ENCODE results near the gene GPR107.
A peak's percentile ranks its signal among the peaks of the same experiment; 100 is the strongest.
"Not testable (repeated sequence)": the region's sequence is repeated elsewhere in the genome, so short reads cannot be mapped to it uniquely, and the experiment has no call there.

The GPR107 gene

DNA sequence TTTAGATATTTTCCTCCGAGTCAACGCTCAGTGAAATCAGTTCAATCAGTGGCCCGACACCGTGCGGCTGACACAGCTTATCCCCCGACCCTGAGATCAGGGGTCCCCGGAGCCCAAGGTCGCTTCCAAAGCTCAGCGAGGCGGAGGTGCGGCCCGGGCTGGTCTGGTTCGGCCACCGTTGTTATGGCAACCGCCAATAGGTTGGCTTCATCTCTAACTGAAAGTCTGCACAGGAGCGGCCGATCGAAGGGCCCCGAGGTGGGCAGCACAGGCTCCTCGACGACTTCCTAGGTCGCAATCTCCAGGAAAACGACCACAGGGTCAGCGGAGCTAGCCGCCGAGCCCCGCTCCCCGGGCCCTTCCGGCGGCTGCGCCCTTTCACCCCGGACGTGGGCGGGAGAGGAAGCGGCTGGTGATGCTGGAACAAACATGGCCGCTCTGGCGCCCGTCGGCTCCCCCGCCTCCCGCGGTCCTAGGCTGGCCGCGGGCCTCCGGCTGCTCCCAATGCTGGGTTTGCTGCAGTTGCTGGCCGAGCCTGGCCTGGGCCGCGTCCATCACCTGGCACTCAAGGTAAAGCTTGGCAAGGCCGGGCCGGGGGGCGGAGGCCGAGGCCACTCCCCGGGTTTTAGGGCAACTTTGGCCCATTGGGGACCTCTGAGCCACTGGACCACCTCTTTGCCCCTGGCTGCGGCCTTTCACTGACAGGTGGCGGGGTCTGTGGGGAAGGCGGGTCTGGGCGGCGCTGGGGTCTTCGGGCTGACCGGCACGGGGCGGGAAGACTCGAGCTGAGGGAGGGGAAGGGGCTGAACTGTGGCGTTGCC is at the start of gene GPR107:
TSS of gene GPR107 (plus strand) at position 403 of the 821 bp plus-strand sequence. CDS start at position 430, 27 bp downstream.
- no peak for DNase-seq (ENCODE audit: low read depth)
- peak within 1 kb of the TSS; percentile 81 for H3K4me3 ChIP-seq (ENCODE audit: low read depth, low read length)
- TF ChIP-seq, protein P1, sequence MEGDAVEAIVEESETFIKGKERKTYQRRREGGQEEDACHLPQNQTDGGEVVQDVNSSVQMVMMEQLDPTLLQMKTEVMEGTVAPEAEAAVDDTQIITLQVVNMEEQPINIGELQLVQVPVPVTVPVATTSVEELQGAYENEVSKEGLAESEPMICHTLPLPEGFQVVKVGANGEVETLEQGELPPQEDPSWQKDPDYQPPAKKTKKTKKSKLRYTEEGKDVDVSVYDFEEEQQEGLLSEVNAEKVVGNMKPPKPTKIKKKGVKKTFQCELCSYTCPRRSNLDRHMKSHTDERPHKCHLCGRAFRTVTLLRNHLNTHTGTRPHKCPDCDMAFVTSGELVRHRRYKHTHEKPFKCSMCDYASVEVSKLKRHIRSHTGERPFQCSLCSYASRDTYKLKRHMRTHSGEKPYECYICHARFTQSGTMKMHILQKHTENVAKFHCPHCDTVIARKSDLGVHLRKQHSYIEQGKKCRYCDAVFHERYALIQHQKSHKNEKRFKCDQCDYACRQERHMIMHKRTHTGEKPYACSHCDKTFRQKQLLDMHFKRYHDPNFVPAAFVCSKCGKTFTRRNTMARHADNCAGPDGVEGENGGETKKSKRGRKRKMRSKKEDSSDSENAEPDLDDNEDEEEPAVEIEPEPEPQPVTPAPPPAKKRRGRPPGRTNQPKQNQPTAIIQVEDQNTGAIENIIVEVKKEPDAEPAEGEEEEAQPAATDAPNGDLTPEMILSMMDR (IDR thresholded peaks at IDR 0.05; ENCODE audit: low read depth, low read length, missing control alignments), result no peak
- in situ Hi-C loops (cut with HindIII; ENCODE audit: low sequenced_read_pairs), result no loop called here

GRCh38 chr9:130003943-130004552 is 49.7 kb upstream of the GPR107 start:
- TF ChIP-seq, protein P1 (IDR thresholded peaks at IDR 0.05; ENCODE audit: low read depth, low read length, missing control alignments), result no peak
- DNase-seq (ENCODE audit: low read depth), result no peak
- in situ Hi-C loops (cut with HindIII; ENCODE audit: low sequenced_read_pairs), result no loop called here
- no peak overlapping the region for H3K4me3 ChIP-seq (ENCODE audit: low read depth, low read length)

- H3K4me3 ChIP-seq (ENCODE audit: low read depth, low read length); in situ Hi-C loops (cut with HindIII; ENCODE audit: low sequenced_read_pairs); DNase-seq (ENCODE audit: low read depth): not testable (repeated sequence)
These were observed 46.8 kb upstream of the GPR107 start for GRCh38 chr9:130006952-130007351.

- in situ Hi-C loops (cut with HindIII; ENCODE audit: low sequenced_read_pairs), result no loop called here
- TF ChIP-seq, protein P1 (IDR thresholded peaks at IDR 0.05; ENCODE audit: low read depth, low read length, missing control alignments), result no peak
- no peak overlapping the region for H3K4me3 ChIP-seq (ENCODE audit: low read depth, low read length)
- no peak for DNase-seq (ENCODE audit: low read depth)
These were observed 45.2 kb upstream of the GPR107 start for GRCh38 chr9:130008538-130008937.

DNA sequence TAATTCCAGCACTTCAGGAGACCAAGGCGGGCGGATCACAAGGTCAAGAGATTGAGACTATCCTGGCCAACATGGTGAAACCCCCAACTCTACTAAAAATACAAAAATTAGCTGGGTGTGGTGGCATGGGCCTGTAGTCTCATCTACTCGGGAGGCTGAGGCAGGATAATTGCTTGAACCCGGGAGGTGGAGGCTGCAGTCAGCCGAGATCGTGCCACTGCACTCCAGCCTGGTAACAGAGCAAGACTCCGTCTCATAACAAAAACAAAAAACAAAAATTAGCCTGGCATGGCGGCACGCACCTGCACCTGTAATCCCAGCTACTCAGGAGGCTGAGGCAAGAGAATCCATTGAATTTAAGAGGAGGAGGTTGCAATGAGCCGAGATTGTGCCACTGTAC is 44.2 kb upstream of the GPR107 start:
- H3K4me3 ChIP-seq (ENCODE audit: low read depth, low read length); DNase-seq (ENCODE audit: low read depth); in situ Hi-C loops (cut with HindIII; ENCODE audit: low sequenced_read_pairs): not testable (repeated sequence)

GRCh38 chr9:130010151-130010988 is 43.3 kb upstream of the GPR107 start:
- TF ChIP-seq, protein P1 (IDR thresholded peaks at IDR 0.05; ENCODE audit: low read depth, low read length, missing control alignments), result no peak
- DNase-seq (ENCODE audit: low read depth), result no peak
- in situ Hi-C loops (cut with HindIII; ENCODE audit: low sequenced_read_pairs), result no loop called here

GRCh38 chr9:130013326-130013725 is 40.4 kb upstream of the GPR107 start:
- H3K4me3 ChIP-seq (ENCODE audit: low read depth, low read length), result no peak overlapping the region
- in situ Hi-C loops (cut with HindIII; ENCODE audit: low sequenced_read_pairs), result no loop called here
- DNase-seq (ENCODE audit: low read depth), result no peak
- TF ChIP-seq, protein P1 (IDR thresholded peaks at IDR 0.05; ENCODE audit: low read depth, low read length, missing control alignments), result no peak

More at GRCh38 chr9:130010151-130010988, 43.3 kb upstream of the GPR107 start:
- no peak overlapping the region for H3K4me3 ChIP-seq (ENCODE audit: low read depth, low read length)
